OCI-M1 (cell line): Measurements from ENCODE around the gene TRPM6.

ENCODE experiments used
- DNase-seq: peaks from one replicate; lab custom pipeline; 2025; lab: John Stamatoyannopoulos, UW

Gene TRPM6

DNA sequence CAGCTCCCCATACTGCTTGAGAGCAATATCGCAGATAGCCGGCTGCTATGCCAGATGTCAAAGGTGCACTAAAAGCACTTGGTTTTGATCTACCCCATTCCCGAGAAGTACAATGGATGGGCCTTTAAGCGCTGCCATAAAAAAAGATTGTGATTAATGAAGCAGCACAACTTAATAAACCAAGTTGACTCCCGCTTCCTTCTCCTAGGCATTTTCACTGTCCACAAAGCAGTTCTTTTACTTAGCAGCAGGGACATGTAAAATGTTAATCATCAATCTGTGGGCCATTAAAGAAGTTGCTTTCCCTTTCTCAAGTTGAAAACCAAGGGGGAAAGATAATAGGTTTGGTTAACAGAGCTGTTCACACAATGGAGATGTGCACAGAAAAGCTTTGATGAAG, 176.4 kb downstream of the TRPM6 start:
- no peak for DNase-seq

DNA sequence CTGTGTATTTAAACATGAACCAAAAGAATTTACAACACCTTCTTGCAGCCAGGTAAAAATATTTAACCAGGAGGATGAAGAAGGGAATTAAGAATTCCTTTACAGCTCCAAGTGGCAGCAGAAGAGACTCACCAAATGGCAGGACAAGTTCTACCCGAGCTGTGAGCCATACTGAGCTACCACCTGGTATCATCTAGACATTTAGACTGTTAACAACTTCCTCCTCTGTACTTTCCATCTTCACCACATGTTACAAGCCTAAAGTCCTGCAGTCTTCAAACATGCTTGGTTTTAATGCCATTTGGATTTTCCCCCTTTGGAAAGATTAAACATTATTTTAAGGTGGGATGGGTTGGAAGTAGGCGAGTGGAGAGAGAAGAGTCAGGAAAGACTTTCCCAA, 190.2 kb downstream of the TRPM6 start:
- no peak for DNase-seq

DNA sequence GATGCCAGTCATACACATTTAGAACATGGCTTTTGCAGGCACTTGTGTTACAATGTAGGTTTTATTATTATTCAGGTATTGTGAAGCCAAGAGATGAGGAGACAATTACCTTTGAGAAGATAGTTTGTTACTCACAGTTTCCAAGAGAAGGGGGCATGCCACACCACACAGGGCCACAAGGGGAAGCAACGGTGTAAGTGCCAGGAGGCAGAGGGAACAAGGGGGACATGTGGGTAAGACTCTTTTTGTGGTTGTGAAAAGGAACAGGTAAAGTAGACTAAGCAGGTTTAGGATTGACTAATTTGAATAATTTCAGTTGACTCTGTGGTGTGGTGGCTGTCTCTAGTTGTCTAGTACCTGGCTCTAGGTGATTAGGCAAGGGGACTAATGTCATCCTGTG, 191.2 kb downstream of the TRPM6 start:
- no peak for DNase-seq

DNA sequence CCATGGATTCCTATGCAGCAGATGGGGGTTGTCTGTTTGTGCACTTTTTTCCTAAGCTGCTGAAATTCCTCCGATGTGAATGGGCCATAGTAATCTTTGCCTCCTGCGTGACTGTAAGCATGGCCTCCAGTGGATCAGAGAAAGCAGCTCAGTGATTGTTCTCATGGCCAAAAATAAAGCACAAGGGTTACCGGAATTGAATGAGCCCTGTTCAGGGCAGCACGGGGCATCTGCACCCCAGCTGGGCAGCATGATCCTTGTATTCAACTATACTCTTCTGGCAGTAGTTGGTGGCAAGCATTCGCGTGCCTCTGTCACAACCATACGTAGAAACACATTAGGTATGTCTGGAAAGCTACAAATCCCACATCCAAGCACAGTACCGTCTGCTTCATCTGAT, 196.7 kb downstream of the TRPM6 start:
- no peak for DNase-seq

DNA sequence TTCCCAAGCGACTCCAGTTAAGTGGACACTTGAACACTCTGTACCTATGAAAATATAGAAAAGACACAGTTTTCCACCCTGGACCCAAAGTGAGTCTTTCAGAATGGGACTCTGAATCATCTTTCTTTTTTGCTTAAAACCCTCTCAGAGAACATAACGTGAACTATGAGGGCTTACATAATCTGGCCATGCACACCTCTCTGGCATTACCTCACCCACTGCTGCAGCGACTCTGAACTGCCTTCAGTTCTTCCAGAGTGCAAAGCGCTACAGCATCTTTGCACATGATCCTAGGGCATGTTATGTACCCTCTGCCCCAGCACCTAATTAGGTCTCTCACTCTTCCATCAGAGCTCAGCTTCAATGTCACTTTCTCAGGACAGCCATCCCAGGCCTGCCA, 204.4 kb downstream of the TRPM6 start:
- DNase-seq: no peak

DNA sequence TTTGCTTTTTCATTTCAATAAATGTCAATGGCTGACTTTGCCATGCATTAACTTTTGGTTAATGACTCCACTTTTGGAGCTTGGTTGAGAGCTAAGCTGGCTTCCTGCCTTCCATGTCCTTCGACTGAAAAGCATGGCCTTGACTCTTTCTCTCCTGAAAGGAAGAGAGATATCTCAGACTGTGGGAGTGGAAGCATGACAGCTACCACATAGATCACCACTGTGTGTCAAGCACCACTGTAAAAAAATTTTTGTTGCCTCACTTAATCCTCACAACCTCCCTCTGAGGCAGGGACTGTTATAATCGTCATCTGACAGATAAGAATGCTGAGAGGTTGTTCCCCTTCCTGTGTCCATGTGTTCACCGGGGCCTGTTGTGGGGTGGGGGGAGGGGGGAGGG, 205.8 kb downstream of the TRPM6 start:
- DNase-seq: peak; percentile 53

DNA sequence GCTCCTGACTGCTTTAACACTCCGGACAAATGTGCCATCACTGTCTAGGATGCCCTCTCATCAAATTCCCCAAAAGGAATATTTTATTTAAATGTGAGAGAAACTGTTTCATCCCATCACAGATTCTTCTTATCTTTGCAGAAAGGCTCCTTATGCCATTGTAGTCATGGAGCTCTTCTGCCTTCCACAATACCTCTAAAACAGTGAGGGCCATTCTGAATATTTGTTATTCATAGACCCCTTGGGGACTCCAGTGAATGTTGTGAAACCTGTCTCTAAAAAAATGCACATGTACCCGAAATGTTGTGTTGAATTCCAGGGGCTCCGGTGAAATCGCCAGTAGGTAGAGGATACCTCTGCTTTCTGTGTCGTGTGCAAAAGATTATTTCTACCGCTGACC, 213.6 kb downstream of the TRPM6 start:
- no peak for DNase-seq
